Endodermal cell (in vitro differentiated cells): Measurements from ENCODE around the gene VPS26C. TPM values are rescaled to one million over a fixed set of nuclear protein-coding genes. Genes with fewer than 3 reads are reported as not detected.

Experiments
- DNase-seq: peaks from one replicate; pipeline ENCODE4 v3.0.0-alpha.2; 2017
- H3K27ac ChIP-seq: 2 replicates; pipeline ENCODE4 v1.5.1; 2013; ENCODE audit warnings: mild to moderate bottlenecking, low read depth, low read length, moderate library complexity
- H3K27me3 ChIP-seq: 2 replicates; pipeline ENCODE4 v1.6.1; 2013; ENCODE audit warnings: mild to moderate bottlenecking, low read length, moderate library complexity; ENCODE audit not compliant: insufficient read depth, control insufficient read depth, poor library complexity, severe bottlenecking
- H3K36me3 ChIP-seq: 2 replicates; pipeline ENCODE4 v1.7.0; 2013; ENCODE audit warnings: mild to moderate bottlenecking, low read length, moderate library complexity; ENCODE audit not compliant: control insufficient read depth, insufficient read depth
- H3K4me1 ChIP-seq: one replicate; pipeline ENCODE4 v1.7.0; 2013; ENCODE audit warnings: low read length; ENCODE audit not compliant: control insufficient read depth, insufficient read depth
- H3K4me3 ChIP-seq: 2 replicates; pipeline ENCODE4 v1.5.1; 2013; ENCODE audit warnings: mild to moderate bottlenecking, low read length, moderate library complexity
- H3K9ac ChIP-seq: 2 replicates; pipeline ENCODE4 v1.6.1; 2013; ENCODE audit warnings: mild to moderate bottlenecking, low read length, moderate library complexity; ENCODE audit not compliant: poor library complexity, severe bottlenecking; ENCODE audit errors: extremely low read depth
- H3K9me3 ChIP-seq: 2 replicates; pipeline ENCODE4 v1.6.1; 2013; ENCODE audit warnings: mild to moderate bottlenecking, low read length, moderate library complexity; ENCODE audit not compliant: control insufficient read depth
- H3K27ac Mint-ChIP-seq: 2 replicates; pipeline ENCODE4 v1.8.0; 2020; ENCODE audit warnings: mixed read lengths
- H3K27me3 Mint-ChIP-seq: 2 replicates; pipeline ENCODE4 v1.8.0; 2021; ENCODE audit warnings: mild to moderate bottlenecking, mixed read lengths; ENCODE audit not compliant: insufficient read depth
- H3K36me3 Mint-ChIP-seq: 2 replicates; pipeline ENCODE4 v1.8.0; 2020; ENCODE audit warnings: low read depth, mixed read lengths
- H3K4me1 Mint-ChIP-seq: 2 replicates; pipeline ENCODE4 v1.8.0; 2020; ENCODE audit warnings: mixed read lengths
- H3K4me3 Mint-ChIP-seq: 2 replicates; pipeline ENCODE4 v1.8.0; 2020; ENCODE audit warnings: mild to moderate bottlenecking, moderate library complexity, mixed read lengths
- H3K9me3 Mint-ChIP-seq: 2 replicates; pipeline ENCODE4 v1.8.0; 2020; ENCODE audit warnings: mild to moderate bottlenecking, mixed read lengths
- CTCF ChIP-seq: fragments of 200-600 bp; sonication (generic); conservative IDR thresholded peaks from 2 replicates; pipeline ENCODE4 v1.5.0; 2021; ENCODE audit warnings: antibody characterized with exemption, mild to moderate bottlenecking
- whole genome bisulfite sequencing, 2 experiments: methylation state at CpG; one replicate each; pipeline versions ENCODE4 v1.1.5 to v1.1.7; 2013; ENCODE audit warnings: missing lambda C conversion rate in 2 of 2, mixed read lengths in 1 of 2; ENCODE audit not compliant: insufficient coverage in 1 of 2, insufficient read length in 1 of 2; 5-methylcytosine and 5-hydroxymethylcytosine counted together
- total RNA-seq, 2 donors: library from RNA; stranded (reverse); fragmentation: NEBNext Ultra II Directional in 1 of 2; extraction: Animal tissue kit (Norgen Biotek cat#: 25700) in 1 of 2; gene quantifications; 2 replicates in 1 of 2; 3 replicates in 1 of 2; pipeline ENCODE4 v1.2.1, GENCODE V29; 2021

The VPS26C gene
- total RNA-seq, 2 donors from 2014 or later, result 37.1 to 61.0 TPM

DNA sequence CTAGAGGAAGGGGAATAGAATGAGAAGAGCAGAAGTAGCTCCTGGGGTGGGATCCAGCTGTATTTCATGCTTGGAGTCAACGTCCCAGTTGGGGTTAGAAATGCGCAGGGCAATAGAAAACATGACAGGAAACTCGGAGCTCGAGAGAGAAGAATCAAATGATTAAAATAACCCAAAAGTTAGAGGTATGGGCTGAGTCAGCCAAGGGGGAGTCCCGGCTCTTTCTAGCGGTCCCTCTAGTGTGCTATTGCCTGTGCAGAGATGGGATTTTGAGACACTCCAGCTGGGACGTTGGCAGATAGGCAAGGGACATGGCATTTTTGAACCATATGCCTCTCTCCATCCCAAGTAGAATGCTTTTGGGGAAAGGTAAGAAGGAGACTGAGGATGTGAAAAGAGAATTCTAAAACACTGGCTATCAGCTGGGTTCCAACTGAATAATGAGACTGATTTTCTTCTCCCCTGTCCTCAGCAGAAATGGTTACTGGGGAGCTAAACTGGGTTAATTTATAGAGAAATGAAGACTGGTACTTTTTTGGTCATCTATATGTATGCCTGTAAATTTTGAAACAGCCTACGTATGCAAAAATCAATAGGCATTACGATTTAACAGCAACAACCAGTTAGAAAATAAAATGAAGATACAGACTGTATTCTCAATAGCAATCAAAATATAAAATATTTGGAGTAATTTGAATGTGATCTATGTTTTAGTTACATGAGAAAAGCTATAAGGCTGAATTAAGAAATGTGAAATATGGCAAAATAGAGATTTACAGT, 7.0 kb upstream of the VPS26C start:
- no peaks in the 10 kb centered on the region for H3K9me3 ChIP-seq
- Mint-ChIP-seq H3K9me3 (peaks cover 2% of the 10 kb centered on the region), H3K36me3 (no peaks in the 10 kb centered on the region), H3K4me1 (no peaks in the 10 kb centered on the region), H3K27ac (no peak overlapping the region), H3K27me3 (no peaks in the 10 kb centered on the region), H3K4me3 (no peak overlapping the region)
- no peak overlapping the region for H3K27ac ChIP-seq
- H3K27me3 ChIP-seq, result no peaks in the 10 kb centered on the region
- 59 to 60% methylated on average over 7 of the region's 9 CpGs for WGBS, 2 experiments
- no peaks in the 10 kb centered on the region for H3K4me1 ChIP-seq
- H3K36me3 ChIP-seq, result no peaks in the 10 kb centered on the region
- H3K4me3 ChIP-seq, result no peak overlapping the region
- no peak overlapping the region for H3K9ac ChIP-seq
- no peak for DNase-seq
- no peak for TF ChIP-seq CTCF

DNA sequence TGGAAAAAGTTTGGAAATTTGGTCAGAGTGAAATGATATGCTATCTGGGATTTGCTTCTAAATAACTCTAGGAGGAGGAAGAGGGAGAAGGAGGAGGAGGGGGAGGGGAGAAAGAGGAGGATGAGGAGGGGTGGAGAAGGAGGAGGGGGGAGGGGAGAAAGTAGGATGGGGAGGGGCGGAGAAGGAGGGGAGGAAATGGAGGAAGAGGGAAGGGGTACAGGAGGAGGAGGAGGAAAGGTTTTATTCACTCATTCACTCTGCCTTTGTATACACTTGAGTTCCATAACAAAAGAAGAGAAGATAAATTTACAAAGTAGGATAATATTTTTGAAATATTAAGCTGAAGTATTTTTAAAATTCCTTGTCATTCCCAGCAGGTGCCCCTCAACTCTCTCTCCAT, 6.3 kb upstream of the VPS26C start:
- DNase-seq, result no peak
- Histone ChIP-seq H3K27ac (no peak overlapping the region), H3K9me3 (no peaks in the 10 kb centered on the region), H3K27me3 (no peaks in the 10 kb centered on the region), H3K4me1 (no peaks in the 10 kb centered on the region), H3K36me3 (no peaks in the 10 kb centered on the region), H3K9ac (no peak overlapping the region), H3K4me3 (no peak overlapping the region)
- no peak overlapping the region for H3K27ac Mint-ChIP-seq
- peaks cover 3% of the 10 kb centered on the region for H3K4me1 Mint-ChIP-seq
- TF ChIP-seq CTCF, result no peak
- no peaks in the 10 kb centered on the region for H3K27me3 Mint-ChIP-seq
- no peaks in the 10 kb centered on the region for H3K9me3 Mint-ChIP-seq
- H3K4me3 Mint-ChIP-seq, result no peak overlapping the region
- H3K36me3 Mint-ChIP-seq, result no peaks in the 10 kb centered on the region
- no CpG with 5 or more reads among the region's 1 CpG for WGBS, 2 experiments

DNA sequence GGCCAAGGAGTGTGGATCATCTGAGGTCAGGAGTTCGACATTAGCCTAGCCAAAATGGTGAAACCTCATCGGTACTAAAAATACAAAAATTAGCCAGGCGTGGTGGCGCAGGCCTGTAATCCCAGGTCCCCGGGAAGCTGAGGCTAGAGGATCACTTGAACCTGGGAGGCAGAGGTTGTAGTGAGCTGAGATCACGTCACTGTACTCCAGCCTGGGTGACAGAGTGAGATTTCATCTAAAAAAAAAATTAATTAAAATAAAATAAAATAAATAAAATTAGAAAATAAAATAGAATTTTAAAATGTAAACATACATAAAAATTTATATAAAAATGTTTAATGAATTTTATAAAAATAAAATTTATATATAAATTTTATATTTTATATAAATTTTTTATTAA, 5.8 kb upstream of the VPS26C start:
- Mint-ChIP-seq H3K27ac (no peak overlapping the region), H3K4me1 (peaks cover 3% of the 10 kb centered on the region), H3K4me3 (no peak overlapping the region), H3K27me3 (no peaks in the 10 kb centered on the region), H3K36me3 (no peaks in the 10 kb centered on the region), H3K9me3 (no peaks in the 10 kb centered on the region)
- no peak for TF ChIP-seq CTCF
- Histone ChIP-seq H3K36me3 (no peaks in the 10 kb centered on the region), H3K27ac (no peak overlapping the region), H3K27me3 (no peaks in the 10 kb centered on the region), H3K4me1 (no peaks in the 10 kb centered on the region), H3K9ac (no peak overlapping the region), H3K9me3 (no peaks in the 10 kb centered on the region), H3K4me3 (no peak overlapping the region)
- 92 to 95% methylated on average over 5 of the region's 6 CpGs for WGBS, 2 experiments
- no peak for DNase-seq
